ENCODE results near the gene RANGRF.

The RANGRF gene

GRCh38 chr17:8312251-8312650, 23.8 kb downstream of the RANGRF start:
- DNase-seq, result no peak

- no peak for DNase-seq
Observed at GRCh38 chr17:8312726-8313600, 24.5 kb downstream of the RANGRF start.

GRCh38 chr17:8314797-8315763, 26.6 kb downstream of the RANGRF start:
- no peak for DNase-seq

DNA sequence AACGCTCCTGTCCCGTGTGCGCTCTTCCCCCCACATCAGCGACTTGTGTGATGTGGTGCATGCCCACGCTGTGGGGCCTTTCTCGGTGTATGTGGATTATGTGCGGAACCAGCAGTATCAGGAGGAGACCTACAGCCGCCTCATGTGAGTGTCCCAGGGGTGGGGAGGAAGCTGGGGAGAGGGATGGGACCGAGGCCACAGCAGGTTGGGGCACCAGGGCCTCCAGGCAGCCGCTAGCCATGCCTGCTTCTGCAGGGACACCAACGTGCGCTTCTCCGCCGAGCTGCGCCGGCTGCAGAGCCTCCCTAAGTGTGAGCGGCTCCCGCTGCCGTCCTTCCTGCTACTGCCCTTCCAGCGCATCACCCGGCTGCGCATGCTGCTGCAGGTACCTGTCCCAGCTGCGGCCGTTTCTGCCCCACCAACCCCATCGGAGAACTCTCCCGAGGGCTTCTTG, 27.3 kb downstream of the RANGRF start:
- DNase-seq, result peak; percentile 46

- no peak for DNase-seq
Observed at GRCh38 chr17:8318010-8318935, 29.8 kb downstream of the RANGRF start.

DNA sequence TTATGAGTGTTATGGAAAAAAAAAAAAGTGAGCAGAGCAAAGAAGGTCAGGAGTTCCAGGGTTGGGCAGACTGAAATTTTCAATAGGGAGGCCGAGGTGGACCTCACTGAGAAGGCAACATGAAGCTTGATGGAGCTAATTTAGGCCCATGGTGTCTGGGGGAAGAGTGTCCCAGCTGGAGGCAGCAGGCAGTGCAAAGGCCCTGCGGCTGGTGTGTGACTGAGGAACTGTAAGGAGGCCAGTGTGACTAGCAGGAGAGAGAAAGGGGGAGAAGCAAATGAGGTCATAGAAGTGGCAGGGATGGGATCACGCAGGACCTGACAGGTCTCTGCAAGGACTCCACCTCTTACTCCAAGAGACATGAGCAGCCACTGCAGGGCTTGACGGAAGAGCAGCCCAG, 31.8 kb downstream of the RANGRF start:
- DNase-seq, result no peak

DNA sequence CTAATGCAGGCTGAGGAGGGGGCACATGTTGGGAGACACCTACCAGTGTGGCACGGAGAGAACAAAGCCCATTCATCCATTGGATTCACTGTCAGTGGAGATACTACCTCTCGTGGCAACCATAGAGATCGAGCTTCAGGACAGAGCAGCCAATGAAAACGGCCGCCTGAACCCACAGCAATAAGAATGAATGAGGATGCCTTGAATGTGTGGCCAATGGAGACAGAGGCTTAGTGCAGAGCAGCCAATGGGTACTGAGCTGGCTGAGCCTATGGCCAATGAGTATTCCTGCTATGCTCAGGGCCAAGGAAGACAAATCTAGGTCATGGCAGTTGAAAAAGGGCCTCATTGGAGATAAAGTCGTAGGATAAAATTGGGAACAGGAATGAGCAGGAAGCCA, 32.5 kb downstream of the RANGRF start:
- no peak for DNase-seq

- DNase-seq, result no peak
Observed at GRCh38 chr17:8322061-8322460, 33.6 kb downstream of the RANGRF start.

DNA sequence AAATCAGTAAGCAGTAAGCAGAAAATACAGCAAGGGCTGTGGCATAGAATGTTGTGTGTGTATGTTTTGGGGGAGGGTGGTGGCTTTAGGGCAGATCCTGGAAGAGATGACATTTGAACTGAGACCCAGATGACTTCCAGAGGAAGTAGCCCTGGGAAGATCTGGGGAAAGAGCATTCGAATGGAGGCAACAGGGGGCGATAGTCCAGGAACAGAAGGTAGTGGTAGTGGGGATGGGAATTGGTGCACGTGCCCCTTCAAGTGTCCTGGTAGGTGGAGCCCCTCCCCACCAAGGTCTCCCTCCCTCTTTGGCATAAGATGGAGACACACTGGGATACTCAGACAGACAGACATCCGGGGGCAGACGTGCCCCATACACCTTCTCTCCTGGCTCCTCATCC, 35.7 kb downstream of the RANGRF start:
- DNase-seq, result no peak

- no peak for DNase-seq
Observed at GRCh38 chr17:8324923-8325322, 36.5 kb downstream of the RANGRF start.

DNA sequence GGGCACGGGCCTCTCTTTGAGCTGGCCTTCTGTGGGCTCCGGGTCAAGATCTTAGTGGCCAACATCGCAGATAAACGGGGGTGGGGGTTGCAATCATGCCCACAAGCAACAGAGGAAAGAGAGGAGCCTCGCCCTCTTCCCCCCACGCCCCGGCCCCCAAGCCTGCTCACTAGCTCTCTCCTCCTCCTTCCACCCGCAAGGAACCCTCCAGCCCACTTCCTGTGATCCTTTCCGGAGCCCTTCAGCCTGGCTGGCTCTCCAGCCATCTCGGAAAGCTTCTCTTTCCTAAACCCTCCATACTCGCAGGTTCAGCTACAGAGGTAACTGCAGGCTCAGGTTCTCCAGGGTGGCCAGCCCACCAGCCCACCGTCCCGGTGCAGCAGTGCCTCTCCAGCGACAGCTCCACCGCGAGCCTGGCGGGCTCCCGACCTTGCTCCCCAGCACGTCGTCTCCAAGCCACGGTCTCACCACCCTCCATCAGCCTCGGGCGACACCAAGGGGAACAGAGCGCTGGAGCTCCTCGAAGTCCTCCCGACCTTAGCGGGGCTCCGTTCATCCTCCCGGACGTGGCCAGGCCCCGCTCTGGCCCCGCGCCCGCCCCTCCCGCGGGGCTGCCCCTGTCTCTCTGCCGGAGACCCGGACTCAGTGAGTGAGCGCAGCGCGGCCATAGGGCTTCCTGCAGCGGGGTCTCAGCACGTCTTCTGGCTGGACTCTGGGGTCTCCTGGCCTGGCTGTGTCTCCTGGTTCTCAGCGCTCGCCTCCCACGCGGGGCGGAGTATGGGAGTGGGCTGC, 38.2 kb downstream of the RANGRF start:
- DNase-seq, result peak; percentile 87

DNA sequence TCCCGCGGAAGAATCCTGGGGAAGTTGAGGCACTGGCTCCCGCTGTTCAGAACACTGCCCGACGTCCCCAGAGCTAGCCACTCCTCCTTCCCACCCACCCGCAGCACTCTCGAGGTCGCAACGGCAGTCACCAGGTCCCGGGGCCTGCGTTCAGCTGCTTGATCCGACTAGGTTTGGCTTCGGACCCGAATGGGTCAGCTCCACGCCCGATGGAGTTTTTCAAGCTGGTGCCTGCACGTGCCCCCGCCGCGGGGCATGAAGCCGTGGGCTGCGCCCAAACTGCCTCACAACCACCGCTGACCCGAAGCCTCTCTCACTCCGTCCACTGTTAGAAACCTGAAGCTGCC, 38.8 kb downstream of the RANGRF start:
- DNase-seq, result no peak

- no peak for DNase-seq
Observed at GRCh38 chr17:8332128-8332527, 43.7 kb downstream of the RANGRF start.

GRCh38 chr17:8332688-8333087, 44.2 kb downstream of the RANGRF start:
- peak; percentile 28 for DNase-seq

DNA sequence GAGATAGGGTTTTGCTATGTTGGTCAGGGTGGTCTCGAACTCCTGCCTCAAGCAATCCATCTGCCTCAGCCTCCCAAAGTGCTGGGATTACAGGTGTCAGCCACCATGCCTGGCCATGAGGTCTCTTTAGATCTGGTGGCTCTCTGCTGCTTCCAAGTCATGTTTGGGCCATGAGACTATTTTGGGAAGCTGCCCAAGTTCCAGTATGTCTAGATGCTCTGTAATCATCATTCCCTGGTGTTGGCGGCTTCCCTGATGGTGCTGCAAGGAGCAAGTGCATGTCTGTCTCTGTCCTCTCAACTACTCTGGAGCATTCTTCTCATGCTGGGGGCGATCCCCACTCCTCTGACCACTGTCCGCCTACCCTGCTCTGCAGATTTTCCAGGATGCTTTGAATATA, 44.8 kb downstream of the RANGRF start:
- DNase-seq, result no peak

GRCh38 chr17:8337802-8338752, 49.6 kb downstream of the RANGRF start:
- DNase-seq, result no peak

- no peak for DNase-seq
Observed at GRCh38 chr17:8338753-8339140, 50.3 kb downstream of the RANGRF start.

GRCh38 chr17:8339540-8339939, 51.1 kb downstream of the RANGRF start, which contains the start of gene ODF4:
TSS of gene ODF4 (plus strand) at chr17:8339840. CDS start at chr17:8340052, 212 bp downstream.
- DNase-seq, result no peak

All from right kidney (tissue), 1 donor.